HCT116 (cell line): ENCODE measurements around the gene CHST11.

Experiments
- CBX3 ChIP-seq: IDR thresholded peaks from 2 replicates; pipeline ENCODE4 v1.6.1; 2012; ENCODE audit warnings: low read depth
- CTCF ChIP-seq, 3 experiments: fragments of 200-600 bp in 1 of 3; sonication (generic) in 1 of 3; IDR thresholded peaks in 2 of 3; conservative IDR thresholded peaks in 1 of 3; 2 replicates each; pipeline ENCODE4 v1.5.1; 2012 to 2017; ENCODE audit warnings: low read depth in 2 of 3, low read length in 2 of 3, antibody characterized with exemption in 1 of 3, borderline replicate concordance in 1 of 3, control low read depth in 1 of 3, mild to moderate bottlenecking in 1 of 3, mixed read lengths in 1 of 3, mixed run types in 1 of 3, moderate library complexity in 1 of 3; ENCODE audit not compliant: insufficient read depth in 1 of 3
- EGR1 ChIP-seq: IDR thresholded peaks from 2 replicates; pipeline ENCODE4 v1.6.1; 2012; ENCODE audit warnings: low read depth
- EZH2phosphoT487 ChIP-seq: fragments of 200-600 bp; IDR thresholded peaks from 2 replicates; pipeline ENCODE4 v1.6.1; 2018; ENCODE audit warnings: antibody characterized with exemption, borderline replicate concordance
- MAX ChIP-seq: IDR thresholded peaks from 2 replicates; pipeline ENCODE4 v1.6.1; 2012
- POLR2A ChIP-seq: IDR thresholded peaks from 2 replicates; pipeline ENCODE4 v1.7.0; 2011; ENCODE audit warnings: borderline replicate concordance; ENCODE audit not compliant: insufficient read depth, insufficient read length; ENCODE audit errors: extremely low read depth
- POLR2AphosphoS5 ChIP-seq: IDR thresholded peaks from 2 replicates; pipeline ENCODE4 v1.6.1; 2011; ENCODE audit warnings: mild to moderate bottlenecking, low read depth, low read length, moderate library complexity
- TCF7L2 ChIP-seq: IDR thresholded peaks from 2 replicates; pipeline ENCODE4 v1.7.0; 2011; ENCODE audit warnings: borderline replicate concordance, inconsistent platforms; ENCODE audit not compliant: insufficient read depth, insufficient read length; ENCODE audit errors: extremely low read depth
- ZBTB33 ChIP-seq: IDR thresholded peaks from 2 replicates; pipeline ENCODE4 v1.6.1; 2011; ENCODE audit warnings: mild to moderate bottlenecking, low read length, moderate library complexity; ENCODE audit not compliant: insufficient replicate concordance; ENCODE audit errors: extremely low read depth
- ZNF274 ChIP-seq: fragments of 200-500 bp; sonication (Bioruptor generic); IDR thresholded peaks from 2 replicates; pipeline ENCODE4 v1.6.1; 2014; ENCODE audit warnings: mild to moderate bottlenecking, low read depth, low read length, inconsistent platforms

GRCh38 chr12:104470521-104470920 is 13.8 kb downstream of the CHST11 start:
- TF ChIP-seq CTCF (IDR thresholded peaks at IDR 0.05 in 2 of 3, conservative IDR thresholded peaks at IDR 0.05 in 1 of 3; ENCODE audit: borderline replicate concordance in 1 of 3, insufficient read depth in 1 of 3, low read depth in 2 of 3, low read length in 2 of 3): no peak
- TF ChIP-seq CBX3: no peak
- TF ChIP-seq POLR2AphosphoS5: no peak
- TF ChIP-seq EGR1: no peak
- no peak for TF ChIP-seq ZNF274
- no peak for TF ChIP-seq POLR2A
- no peak for TF ChIP-seq ZBTB33
- TF ChIP-seq TCF7L2: no peak
- no peak for TF ChIP-seq MAX
- TF ChIP-seq EZH2phosphoT487: no peak
